Measurements from ENCODE around the gene NCOA7.
"Not testable (repeated sequence)": the region's sequence is repeated elsewhere in the genome, so short reads cannot be mapped to it uniquely, and the experiment has no call there.

Gene NCOA7

DNA sequence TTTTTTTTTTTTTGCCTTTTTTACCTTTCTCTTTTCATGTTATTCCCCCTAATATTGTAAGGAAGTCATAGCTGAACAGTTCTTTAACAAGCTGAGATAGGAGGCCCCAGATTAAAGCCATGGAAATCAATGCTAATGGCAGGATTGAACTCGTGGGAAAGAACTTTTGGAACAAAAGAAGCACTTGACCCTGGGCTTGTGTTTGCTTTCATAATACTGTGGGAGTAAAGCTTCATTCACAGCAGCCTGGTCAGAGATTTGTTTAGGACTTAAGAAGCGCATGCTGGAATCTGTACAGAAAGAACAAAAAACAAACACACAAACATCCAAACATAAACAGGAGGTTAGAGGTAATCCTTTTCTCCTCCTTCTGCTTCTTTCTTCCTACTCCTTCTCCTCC, 36.2 kb upstream of the NCOA7 start:
- no peak for DNase-seq (ENCODE audit: low read depth)

DNA sequence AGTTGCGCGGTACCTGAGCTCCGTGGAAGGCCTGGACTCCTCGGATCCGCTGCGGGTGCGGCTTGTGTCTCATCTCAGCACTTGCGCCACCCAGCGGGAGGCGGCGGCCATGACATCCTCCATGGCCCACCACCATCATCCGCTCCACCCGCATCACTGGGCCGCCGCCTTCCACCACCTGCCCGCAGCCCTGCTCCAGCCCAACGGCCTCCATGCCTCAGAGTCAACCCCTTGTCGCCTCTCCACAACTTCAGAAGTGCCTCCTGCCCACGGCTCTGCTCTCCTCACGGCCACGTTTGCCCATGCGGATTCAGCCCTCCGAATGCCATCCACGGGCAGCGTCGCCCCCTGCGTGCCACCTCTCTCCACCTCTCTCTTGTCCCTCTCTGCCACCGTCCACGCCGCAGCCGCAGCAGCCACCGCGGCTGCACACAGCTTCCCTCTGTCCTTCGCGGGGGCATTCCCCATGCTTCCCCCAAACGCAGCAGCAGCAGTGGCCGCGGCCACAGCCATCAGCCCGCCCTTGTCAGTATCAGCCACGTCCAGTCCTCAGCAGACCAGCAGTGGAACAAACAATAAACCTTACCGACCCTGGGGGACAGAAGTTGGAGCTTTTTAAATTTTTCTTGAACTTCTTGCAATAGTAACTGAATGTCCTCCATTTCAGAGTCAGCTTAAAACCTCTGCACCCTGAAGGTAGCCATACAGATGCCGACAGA, 31.4 kb upstream of the NCOA7 start:
- DNase-seq (ENCODE audit: low read depth): no peak

DNA sequence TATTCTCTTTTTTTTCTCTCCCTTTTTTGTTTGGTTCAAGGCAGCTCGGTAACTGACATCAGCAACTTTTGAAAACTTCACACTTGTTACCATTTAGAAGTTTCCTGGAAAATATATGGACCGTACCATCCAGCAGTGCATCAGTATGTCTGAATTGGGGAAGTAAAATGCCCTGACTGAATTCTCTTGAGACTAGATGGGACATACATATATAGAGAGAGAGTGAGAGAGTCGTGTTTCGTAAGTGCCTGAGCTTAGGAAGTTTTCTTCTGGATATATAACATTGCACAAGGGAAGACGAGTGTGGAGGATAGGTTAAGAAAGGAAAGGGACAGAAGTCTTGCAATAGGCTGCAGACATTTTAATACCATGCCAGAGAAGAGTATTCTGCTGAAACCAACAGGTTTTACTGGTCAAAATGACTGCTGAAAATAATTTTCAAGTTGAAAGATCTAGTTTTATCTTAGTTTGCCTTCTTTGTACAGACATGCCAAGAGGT, 30.8 kb upstream of the NCOA7 start:
- DNase-seq (ENCODE audit: low read depth): no peak

DNA sequence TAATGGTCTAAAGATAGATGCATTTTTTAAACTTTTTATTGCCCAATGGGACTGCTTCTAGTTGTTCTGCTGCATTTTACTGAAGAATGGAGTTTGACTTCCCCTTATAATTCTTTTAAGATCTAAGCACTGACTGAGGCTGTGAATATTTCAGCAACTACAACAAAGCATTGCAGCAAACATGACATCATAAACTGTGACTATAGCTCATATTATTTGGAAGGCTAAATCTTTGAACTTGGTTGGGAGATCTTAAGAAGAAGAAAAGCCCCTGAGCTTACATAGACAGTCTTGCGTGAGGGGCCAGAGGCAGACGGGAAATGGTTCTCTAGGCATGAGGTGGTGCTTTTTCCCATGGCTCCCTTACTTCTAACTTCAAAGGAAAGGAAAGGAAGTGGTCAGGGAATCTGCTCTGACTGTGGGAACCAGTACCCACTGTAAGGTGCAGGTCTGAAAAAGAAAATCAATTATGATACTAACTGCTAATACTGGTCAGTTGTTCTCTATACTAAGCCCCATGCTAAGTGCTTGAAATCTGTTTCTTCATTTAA, 26.6 kb upstream of the NCOA7 start:
- DNase-seq (ENCODE audit: low read depth): no peak

DNA sequence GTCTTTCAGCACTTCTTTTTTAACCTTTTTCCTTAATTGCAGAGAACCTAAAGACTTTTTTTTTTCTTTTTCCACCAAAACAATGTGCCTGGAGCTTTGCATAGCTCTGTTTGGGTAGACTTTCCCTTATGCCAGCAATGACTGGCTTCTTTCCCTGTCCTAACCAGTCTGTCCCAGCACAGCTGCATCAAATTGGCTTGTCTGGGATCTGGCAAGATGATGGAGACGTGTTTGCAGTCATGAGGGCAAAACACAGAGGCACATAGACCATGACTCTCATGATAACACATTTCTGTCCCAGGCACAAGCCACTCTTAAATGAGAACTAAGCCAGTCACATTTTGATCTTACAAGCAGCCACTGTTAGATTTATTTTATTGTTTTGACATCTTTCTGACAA, 24.8 kb upstream of the NCOA7 start:
- no peak for DNase-seq (ENCODE audit: low read depth)

DNA sequence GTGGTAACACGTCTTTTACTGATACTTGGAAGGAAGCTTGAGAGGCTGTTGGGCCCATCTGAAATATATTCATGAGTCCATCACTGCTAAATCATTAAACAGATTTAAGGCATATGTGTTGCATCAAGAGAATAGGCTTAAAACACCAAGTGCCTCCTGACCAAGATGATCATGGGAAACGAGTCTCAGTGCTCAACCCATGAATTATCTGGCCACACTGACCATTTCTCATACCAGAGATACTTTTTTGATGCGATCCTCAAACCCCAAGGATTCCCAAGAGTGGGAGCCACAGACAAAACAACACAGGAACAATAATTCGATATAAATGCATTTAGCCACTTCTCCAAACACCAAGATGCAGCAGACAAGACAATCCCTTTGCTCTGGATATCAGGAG, 24.1 kb upstream of the NCOA7 start:
- DNase-seq (ENCODE audit: low read depth): no peak

DNA sequence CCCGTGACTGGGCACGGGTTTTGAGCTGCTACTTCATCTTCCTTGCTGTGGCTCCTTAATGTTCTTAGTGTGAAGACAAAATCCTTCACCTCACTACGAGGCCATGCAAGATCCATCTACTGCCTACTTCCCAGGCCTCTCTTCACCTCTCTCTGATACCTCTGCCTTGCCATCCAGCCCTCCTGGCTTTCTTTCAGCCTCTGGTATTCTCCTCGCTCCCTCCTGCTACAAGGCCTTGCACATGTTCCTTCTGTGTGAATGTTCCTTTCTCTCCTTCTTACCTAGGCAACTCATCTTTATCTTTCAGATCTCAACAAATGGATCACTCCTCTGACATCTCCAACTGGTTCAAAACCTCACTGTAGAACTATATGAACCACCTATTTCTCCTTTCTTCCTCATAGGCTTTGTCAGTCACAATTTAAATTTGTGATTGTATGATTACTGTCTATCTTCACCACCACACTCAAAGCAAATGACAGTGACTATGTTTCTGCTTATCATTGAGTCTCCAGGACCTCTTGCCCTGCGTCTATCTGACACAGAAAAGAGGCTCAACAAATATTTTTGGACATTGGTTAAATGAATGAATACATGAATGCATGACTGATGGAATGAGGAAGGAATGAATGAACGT, 21.5 kb upstream of the NCOA7 start:
- DNase-seq (ENCODE audit: low read depth): no peak

DNA sequence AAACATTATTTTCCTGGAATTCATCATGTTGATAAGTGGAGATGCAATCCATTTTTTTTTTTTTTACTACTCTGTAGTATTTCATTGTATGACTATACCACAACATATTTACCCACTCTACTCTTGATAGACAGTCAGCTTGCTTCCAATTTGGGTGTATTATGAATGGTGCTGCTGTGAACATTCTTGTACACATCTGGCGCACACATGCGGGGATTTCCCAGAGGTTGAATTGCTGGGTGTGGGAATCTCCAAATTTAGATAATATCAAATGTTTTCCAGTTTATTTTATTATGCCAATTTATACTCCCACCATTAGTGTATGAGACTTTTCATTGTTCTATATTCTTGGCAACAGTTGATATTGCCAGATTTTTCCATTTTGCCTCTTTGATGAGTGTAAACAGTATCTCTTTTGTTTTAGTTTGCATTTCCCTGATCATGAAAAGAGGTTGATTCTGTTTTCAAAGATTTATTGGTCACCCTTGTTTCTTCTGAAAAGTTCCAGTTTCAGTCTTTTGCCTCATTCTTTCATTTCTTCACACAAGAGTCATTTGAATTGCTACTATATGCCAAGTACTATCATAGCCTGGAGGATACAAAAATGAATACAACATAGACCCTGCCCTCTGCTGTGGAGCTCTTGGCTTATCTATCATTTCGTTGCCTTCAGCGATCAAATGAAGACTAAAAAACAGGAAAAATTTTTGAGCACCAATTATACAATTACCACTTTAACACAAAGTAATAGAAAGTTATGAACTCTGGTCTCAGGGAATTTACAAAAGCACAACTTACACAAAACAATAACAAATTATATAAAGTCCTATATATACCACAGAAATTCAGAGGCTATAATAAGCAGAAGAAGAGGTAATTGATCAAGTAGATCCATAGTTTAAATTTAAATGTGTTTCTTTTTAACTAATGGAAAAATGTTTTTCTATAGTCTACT, 17.1 kb upstream of the NCOA7 start:
- DNase-seq (ENCODE audit: low read depth): no peak

DNA sequence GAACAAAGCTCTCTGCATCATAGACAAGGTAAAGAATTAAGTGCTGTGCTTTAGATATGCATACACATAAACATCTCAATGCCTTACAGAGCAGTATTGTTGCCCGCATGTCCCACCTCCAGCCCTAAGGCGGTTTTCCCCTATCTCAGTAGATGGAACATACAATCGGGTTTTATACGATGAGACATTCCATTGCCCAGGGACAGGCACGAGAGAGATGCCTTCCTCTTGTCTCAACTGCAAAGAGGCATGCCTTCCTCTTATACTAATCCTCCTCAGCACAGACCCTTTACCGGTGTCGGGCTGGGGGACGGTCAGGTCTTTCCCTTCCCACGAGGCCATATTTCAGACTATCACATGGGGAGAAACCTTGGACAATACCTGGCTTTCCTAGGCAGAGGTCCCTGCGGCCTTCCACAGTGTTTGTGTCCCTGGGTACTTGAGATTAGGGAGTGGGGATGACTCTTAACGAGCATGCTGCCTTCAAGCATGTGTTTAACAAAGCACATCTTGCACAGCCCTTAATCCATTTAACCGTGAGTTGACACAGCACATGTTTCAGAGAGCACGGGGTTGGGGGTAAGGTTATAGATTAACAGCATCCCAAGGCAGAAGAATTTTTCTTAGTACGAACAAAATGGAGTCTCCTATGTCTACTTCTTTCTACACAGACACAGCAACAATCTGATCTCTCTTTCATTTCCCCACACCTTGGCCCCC, 14.5 kb upstream of the NCOA7 start:
- DNase-seq (ENCODE audit: low read depth): not testable (repeated sequence)

DNA sequence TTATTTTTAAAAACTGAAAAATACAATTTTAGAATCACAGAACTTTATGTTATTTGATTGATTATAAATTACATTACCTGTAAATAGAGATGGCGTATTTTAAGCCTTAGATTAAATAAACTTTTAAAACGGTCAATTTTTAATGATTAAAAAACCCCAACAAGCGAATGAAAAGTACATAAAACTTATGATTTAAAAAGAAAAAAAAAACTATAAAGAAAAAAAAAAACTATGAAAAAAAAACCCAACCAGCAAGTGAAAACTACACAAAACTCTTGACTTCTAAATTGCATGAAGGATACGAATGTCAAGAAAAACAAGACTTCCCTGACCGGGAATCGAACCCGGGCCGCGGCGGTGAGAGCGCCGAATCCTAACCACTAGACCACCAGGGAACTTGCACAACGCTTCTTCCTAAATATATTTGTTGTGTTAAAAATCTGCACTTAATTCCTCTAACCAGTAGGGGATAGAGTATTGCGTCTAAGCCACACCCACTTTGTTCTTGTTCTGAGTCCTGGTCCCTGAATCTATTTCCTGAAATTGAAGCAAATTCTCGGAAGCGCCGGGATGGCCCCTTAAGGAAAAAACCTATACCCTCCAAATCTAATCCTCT, 10.7 kb upstream of the NCOA7 start:
- DNase-seq (ENCODE audit: low read depth): peak; percentile 74

DNA sequence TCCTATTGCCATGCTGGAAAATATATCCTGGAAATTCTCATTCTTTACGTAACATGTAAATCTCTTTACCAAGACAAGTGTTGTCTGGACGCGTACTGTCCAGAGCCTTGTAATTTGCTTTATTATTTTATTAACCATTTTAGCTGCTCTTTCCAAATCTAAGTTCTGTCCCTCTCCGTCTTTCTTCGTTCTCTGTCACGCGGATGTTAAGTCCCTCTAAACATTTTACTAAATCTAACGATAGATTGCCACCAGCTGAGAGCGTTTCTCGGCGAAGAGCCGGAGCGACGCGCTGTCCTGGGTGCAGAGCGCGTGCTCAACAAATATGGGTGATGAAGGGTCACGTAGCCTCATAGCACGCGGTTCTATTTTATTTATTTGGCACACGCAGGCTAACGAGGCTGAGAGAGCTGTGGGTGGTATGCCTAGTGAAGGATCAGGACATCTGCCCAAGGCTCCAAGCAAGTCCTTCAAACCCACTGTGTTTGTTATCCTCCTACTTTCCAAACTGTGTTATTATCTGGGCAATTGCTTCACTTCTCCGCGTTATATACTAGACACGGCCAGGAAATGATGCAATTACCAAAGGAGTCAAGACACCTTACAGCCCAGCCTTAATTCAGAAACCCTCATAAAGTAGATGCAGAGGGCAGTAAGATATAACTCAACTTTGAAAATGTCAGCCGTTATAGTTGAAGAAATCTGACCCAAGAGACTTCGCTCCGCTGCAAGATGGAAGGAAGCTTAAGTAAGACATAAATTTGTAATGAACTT, 10.0 kb upstream of the NCOA7 start:
- DNase-seq (ENCODE audit: low read depth): peak; percentile 33

DNA sequence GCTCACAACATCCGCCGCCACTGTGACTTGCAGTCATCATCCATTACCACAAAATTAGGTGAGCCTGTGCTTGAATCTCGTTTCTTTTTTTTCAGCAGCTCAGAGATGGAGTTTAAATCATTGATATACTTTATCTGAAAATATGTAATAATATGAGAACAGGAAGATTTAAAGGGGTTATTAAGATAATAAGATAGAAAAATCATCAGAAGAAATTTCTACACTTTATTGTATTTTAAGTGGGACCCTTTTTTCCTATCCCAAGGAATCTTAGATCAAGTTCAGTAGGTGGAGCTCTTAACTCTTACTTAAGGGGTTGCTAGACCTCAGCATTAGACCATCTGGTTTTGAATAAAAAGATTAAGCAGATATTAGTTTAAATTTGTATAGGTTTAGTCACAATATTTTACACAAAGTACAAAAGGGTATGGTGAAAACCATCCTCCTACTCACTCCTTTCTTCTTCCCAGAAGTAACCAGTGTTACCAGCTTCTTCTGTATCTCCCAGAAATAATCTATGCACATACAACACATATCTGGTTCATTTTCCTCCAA, 9.4 kb upstream of the NCOA7 start:
- no peak for DNase-seq (ENCODE audit: low read depth)

DNA sequence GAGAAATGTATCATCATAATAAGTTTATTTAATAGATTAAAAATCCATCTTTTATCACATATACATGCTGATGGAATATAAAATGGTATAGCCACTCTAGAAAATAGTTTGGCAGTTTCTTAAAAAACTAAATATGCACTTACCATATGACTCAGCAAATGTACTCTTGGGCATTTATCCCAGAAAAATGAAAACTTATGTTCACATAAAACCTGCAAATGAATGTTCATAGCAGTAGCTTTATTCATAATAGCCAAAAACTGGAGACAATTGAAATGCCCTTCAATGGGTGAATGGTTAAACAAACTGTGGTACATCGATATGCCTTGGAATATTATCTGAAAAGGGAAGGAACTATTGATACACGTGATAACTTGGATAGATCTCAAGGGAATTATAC, 6.4 kb upstream of the NCOA7 start:
- DNase-seq (ENCODE audit: low read depth): no peak

DNA sequence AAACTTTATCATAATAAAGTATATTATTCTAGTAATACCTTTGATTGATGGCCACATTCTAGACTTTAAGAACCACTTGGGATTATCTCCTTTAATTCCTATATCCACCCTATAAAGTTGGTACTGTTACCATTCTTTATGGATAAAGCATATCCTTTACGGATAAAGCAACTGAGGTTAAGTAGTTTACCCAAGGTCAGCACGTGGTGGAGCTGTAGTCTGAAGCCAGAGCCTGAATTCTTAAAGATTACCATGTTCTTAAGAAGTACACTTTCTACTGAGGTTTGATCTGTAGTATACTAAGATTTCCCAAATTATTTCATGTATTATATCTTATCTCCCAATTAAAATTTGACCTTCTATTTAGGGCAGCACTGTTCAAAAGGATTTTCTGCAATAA, 3.0 kb upstream of the NCOA7 start:
- no peak for DNase-seq (ENCODE audit: low read depth)

DNA sequence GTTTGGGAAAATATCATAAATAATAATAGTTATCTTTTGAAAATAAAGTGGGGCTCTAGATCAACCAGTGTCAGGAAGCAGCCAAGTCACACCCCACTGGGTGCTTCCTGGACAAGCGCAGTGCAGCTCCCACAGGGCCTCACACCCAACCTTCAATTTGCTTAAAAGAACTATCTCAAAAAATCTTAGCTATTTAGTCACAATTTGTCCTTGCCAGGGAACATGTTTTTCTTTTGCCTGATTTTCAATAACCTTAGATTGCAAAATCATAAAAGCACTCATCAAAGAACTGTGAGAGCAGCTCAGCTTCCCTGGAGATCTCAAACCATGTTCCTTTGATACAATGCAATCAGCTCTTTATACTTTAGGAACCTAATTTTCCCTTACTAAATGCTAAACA, 1.6 kb upstream of the NCOA7 start:
- DNase-seq (ENCODE audit: low read depth): no peak

DNA sequence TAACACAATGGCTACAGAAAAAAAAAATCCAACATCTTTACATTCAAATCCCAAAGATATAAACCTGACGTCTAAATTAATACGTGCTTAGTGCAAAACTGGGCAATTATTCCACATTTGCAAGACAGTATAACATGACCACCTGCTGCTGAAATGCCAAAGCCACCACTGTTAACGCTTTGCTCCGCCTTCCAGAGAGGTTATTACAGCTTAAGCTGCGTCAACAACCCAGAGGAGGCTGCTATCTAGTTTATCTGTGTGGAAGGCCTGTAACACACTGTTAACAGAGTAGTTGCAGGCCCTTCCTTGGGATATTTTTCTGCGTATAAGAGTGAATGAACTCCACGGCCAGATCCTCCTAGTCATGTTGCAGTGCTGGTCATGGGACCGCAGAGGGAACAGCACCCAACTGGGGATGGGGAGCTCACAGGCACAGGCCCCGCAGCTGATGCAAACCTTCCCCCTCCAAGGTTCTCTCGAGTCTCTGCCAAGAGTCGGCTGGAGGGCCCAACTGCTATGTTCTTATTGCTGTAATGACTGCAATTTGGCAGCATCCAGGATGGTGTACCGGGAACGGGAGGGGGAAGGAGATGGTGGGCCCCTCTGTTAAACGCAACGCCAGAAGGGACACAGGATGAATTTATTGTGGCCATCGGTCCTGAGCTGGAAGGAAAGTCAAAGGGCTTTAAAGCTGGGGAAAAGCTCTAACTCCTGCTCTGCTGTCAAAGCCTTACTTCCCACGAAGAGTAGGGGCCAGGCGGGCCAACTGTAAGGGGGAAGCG, 993 bp upstream of the NCOA7 start:
- peak; percentile 14 for DNase-seq (ENCODE audit: low read depth)

DNA sequence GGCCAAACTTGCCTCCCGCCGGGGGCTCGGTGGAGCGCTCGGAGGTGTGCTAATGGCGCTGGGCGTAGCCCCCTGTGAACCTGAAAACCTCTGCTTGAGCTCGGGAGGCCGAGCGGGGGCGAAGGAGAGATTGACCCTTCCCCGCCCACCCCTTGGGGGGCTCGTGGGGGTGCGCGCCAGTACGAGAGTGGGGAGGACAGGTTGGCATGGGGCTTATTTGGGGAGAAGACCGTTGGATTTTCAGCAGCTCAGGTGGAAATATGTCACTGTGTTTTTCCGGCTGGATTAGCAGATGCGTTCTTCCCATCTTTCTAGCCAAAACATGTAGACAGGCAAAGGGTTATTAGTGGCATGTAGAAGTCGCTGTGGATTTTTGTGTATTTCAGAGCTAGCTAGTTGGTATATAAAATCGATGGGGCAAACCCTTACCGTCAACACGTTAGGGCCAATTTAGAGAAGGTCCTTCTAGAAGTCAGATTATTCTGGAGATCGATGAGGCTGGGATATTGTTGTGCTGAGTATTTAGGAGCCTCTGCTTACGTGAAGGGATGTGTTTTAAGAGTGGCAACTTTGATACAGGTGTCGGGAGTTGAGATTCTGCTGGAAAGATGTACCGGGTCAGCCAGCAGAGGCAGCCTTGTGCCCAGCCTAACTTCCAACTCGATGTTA, 525 bp downstream of the NCOA7 start:
- peak; percentile 13 for DNase-seq (ENCODE audit: low read depth)

DNA sequence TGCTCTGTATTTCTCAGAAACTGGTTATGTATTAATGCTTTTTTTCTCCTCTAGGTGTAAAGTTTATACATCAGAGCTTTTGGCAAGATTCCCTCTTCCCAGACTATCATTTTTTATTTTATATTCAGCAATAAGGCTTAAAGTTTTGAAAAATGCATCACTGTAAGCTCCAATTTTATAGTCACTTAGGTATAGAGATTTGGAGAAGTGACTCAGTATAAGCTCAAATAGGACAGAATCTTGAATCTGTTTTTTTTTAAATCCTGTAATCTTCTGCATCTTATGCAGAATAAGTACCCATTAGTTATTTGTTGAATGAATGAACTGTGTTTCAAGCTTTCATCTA, 1.0 kb downstream of the NCOA7 start:
- no peak for DNase-seq (ENCODE audit: low read depth)

DNA sequence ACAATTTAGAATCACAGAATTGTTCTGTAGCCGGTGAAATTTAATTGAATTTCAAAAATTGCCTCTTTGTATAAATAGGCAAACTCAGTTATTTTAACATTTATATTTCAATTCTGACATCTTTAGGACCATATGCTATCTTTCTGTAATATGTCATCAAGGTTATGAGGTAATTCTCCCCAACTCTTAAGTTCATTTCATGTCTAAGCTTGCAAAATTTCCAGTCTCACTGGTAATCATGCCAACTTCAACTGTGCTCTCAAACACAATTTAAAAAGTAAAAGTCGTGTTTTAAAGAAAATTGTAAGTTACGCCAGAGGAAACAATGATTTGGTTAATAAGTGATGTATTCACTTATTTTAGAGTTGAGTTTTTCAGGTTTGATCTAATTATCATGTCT, 1.4 kb downstream of the NCOA7 start:
- DNase-seq (ENCODE audit: low read depth): no peak
